Measurements from ENCODE around the gene WDR27. TPM values are rescaled to one million over a fixed set of nuclear protein-coding genes. Genes with fewer than 3 reads are reported as not detected.

Gene WDR27
- total RNA-seq, 1 donor from 2014 or later: 18.3 TPM

DNA sequence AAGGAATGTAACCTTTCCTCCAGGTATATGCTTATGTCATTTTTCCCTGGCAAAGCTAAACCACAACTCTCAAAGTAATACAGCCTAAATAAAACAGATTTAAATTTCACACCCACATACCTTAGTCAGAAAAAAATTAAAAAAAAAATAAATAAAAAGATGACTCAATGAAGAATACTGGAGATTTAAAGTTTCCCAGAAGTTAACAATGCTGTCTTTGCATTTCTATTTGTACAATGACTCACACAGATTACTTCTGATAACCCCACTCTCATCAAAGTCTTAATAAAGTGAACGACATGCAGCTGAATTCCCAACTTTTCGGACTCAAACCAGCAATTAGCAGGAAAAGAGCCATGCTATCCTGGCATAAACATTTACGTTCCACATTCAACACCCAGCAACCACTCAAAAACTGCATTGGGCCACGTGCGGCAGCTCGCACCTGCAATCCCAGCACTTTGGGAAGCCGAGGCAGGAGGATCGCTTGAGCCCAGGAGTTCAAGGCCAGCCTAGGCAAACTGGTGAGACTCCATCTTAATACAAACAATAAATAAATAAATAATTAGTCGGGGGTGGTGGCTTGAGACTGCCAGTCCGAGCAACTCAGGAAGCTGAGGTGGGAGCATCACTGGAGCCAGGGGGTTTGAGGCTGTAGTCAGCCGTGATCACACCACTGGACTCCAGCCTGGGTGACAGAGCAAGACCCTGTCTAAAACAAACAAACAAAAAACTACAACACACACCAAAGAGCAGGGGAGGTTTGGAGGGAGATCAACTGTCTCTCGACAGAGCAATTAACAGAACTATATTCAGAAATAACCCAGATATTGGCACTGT lies 130.5 kb downstream of the WDR27 start:
- FAIRE-seq: no peak
- no peak for DNase-seq (ENCODE audit: low spot score in 2 of 2)

GRCh38 chr6:169568314-169569087 lies 133.3 kb downstream of the WDR27 start:
- FAIRE-seq (no peak), DNase-seq (ENCODE audit: low spot score in 2 of 2) (no peak)

DNA sequence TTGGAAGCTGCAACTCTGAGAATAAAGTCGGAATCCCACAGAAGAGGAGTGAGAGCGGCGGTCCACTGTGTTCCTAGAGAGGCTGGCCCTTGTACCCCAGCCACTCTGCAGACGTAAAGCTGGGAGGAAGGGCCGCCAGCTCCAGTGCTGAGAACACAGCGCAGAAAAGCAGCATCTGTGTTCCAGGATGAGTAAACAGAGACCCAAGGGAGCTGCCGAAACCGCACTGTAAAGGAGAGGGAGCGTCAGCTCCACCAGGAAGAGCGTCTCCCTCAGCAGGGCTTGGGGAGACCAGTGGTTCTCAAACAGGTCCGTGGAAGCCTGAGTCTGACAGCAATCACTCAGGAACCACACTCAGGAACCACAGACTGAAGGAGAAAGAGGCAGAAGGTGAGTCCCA lies 134.0 kb downstream of the WDR27 start:
- no peak for FAIRE-seq
- no peak for DNase-seq (ENCODE audit: low spot score in 2 of 2)

- FAIRE-seq (no peak), DNase-seq (ENCODE audit: low spot score in 2 of 2) (no peak)
Observed at GRCh38 chr6:169566961-169567750, 134.7 kb downstream of the WDR27 start.

DNA sequence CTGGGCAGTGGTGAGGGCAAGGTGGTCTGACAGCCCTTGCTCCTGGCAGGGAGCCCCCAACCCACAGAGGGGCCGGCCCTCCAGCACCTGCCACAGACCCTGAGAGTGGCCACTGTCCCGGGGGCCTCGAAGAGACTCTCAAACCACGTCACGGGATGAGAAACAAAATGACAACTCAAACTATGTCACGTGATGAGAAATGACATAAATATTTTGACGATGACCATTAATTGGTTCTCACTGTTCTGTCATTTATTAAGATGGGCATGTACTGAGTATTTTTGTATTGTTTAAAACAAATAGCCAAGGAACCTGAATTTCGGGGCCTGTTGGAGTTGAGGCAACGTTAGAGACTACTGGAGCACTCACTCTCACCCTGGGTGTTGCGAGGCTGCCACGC lies 135.5 kb downstream of the WDR27 start:
- DNase-seq (ENCODE audit: low spot score in 2 of 2) (no peak), FAIRE-seq (no peak)

- DNase-seq (ENCODE audit: low spot score in 2 of 2) (no peak), FAIRE-seq (no peak)
Observed at GRCh38 chr6:169564453-169565240, 137.2 kb downstream of the WDR27 start.

DNA sequence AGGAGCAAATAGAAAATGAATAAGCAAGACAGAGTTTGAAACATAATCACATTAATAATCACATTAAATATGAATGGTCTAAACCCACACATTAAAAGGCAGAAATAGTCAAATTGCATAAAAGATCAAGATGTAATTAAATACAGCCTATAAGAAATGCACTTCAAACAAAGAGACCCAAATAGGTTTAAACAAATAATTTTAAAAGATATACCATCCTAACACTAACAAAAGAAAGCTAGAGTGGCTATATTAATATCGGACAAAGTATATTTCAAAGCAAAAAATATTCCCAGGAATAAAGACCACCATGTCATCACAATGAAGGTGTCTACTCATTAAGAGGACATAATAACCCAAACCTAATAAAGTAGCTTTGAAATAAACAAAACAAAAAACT lies 140.2 kb downstream of the WDR27 start:
- DNase-seq (ENCODE audit: low spot score in 2 of 2): no peak
- FAIRE-seq: no peak

DNA sequence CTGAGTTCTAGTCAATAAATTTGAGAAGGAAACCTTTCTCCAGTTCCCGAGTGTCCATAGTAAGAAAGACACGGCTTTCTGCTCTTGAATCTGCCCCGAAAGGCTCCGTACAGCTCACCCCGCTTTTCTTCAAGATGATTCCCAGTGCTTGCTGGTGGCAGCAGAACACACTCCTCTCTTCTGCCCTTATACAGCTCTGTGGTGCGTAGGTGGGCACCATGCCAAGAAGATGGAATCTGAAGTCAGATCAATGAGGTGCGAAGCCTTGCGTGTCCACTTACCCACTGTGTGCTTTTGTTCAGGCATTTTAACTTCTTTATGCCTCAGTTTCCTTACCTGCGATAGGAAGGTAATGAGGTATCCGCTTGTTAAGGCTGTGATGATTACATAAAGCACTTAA lies 142.2 kb downstream of the WDR27 start:
- no peak for FAIRE-seq
- no peak for DNase-seq (ENCODE audit: low spot score in 2 of 2)

GRCh38 chr6:169558774-169559441 lies 142.9 kb downstream of the WDR27 start:
- no peak for FAIRE-seq
- DNase-seq (ENCODE audit: low spot score in 2 of 2): no peak

GRCh38 chr6:169558378-169558773 lies 143.5 kb downstream of the WDR27 start:
- FAIRE-seq (no peak), DNase-seq (ENCODE audit: low spot score in 2 of 2) (no peak)

DNA sequence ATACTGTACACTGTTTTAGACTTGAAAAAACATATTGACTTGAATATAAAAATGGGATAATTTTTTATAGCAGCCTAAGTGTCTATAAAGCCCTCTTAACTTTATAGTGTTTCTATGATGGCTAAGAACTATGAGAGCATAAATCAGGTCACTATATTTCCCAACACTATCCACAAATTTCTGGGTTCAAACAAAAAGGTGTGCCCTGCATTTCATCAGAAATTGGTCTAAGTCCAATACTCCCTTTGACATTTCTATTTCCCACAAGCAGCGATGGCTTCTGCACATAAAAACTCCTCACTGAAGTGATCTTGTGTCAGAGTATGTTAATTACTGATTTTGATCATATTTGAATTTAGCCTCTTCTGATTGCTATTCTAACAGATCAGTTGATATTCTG lies 143.9 kb downstream of the WDR27 start:
- FAIRE-seq: no peak
- DNase-seq (ENCODE audit: low spot score in 2 of 2): no peak

DNA sequence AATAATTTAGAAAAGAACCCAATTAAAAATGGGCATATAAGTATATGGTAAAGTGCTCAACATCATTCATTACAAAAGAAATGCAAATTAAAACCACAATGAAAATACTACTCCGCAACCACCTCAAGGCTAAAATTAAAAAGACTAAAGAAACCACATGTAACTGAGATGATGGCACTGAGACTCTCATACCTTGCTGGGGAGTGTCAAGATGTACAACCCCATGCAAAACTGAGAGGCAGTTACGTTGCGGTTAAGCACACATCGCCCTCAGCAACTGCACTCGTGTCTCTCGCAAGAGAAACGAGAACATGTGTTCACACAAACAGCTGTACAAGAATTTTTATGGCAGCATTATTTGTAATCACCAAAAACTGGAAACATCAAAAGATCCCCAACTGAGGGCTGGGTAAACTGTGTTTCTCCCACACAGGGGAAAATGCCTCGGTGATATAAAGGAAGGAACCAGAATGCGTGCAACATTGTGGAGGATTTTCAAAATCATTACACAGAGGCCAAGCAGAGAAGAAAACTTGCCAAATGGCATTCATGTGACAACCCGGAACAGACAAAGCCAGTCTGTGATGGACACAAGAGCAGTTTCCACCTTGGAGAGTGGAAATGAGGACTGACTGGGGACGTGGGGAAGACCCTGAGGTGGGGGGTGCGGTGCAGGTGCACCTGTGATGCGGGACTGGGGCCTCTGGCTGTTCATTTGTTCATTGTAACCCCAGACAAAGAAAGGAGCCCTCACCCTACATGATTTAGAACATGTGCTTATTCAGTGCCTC lies 144.9 kb downstream of the WDR27 start:
- FAIRE-seq (no peak), DNase-seq (ENCODE audit: low spot score in 2 of 2) (no peak)

GRCh38 chr6:169555971-169556617 lies 145.7 kb downstream of the WDR27 start:
- DNase-seq (ENCODE audit: low spot score in 2 of 2) (no peak), FAIRE-seq (no peak)

DNA sequence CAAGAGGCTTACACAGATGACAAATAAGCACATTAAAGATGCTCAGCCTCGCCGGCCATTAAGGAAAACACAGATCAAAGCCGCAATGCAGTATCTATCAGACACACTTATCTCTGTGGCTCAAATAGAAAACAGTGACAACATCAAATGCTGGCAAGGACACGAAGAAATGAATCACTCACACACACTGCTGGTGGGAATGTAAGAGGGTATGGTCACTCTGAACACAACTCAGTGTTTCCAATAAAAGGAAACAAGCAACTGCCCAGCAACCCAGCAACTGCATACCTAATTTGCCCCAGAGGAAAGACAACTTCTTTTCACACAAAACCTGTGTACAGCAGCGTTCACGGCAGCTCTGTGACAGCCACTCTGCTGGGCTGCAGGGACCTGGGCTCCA lies 155.8 kb downstream of the WDR27 start:
- FAIRE-seq: no peak
- no peak for DNase-seq (ENCODE audit: low spot score in 2 of 2)

GRCh38 chr6:169543704-169544103 lies 158.1 kb downstream of the WDR27 start:
- no peak for FAIRE-seq
- no peak for DNase-seq (ENCODE audit: low spot score in 2 of 2)

DNA sequence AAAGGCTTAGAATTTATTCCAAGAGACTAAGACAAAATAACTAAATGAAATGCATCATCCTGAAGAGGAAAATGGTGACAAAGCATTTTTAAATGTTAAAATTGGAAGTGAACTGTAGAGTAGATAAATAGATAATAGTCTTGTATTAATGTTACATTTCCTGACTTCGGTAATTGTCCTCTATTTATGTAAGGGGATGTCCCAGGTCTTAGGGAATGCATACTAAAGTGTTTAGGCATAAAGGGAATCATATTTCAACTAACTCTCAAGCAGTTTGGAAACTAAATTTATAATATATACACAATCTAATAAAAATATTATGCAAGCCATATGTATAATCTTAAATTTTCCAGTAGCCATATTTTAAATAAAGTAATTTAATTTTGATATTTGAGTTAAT lies 159.3 kb downstream of the WDR27 start:
- FAIRE-seq: no peak
- DNase-seq (ENCODE audit: low spot score in 2 of 2): no peak

DNA sequence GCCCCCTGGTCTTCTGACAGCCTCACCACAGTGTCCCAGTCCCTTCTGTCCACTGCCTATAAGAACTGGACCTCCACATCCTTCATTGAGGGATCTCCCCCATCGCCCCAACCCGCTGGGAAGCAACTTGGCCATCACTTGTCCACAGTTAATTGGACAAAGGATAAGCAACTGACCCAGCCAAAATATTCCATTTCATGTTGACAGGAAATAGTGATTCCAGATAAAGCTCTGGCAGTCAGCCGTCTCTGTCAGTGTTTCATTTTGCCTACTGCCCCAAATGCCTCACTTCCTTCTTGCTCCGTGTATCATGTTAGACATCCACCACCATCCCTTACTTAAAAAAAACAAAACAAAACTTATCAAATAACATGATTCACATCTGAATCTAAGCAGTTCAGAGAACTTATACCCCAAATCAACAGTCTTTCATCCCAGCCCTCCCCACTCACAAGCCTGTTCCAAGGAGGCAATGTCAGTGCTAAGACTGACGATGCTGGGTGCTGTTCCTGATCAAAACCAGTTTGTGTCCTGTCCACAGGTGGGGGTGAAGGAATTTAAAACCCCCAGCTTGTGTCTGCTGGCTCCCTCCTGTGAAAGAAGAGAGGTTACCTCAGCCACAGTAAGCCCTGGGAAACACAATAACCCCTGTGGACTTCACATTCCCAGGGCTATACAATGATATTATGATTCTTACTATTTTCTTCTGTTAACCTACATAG lies 162.5 kb downstream of the WDR27 start:
- DNase-seq (ENCODE audit: low spot score in 2 of 2) (no peak), FAIRE-seq (no peak)

All from frontal cortex (tissue), 4 donors.